PFSK-1 (cell line): Measurements from ENCODE around the gene PLEKHM1.

Source experiments
- FOXP2 ChIP-seq: optimal IDR thresholded peaks from 2 replicates; pipeline ENCODE3; 2011; ENCODE audit warnings: borderline replicate concordance, control low read depth, inconsistent platforms; ENCODE audit not compliant: insufficient read depth; ENCODE audit errors: extremely low read length, extremely low read depth
- POLR2AphosphoS5 ChIP-seq: IDR thresholded peaks from 2 replicates; pipeline ENCODE4 v1.6.1; 2012; ENCODE audit warnings: low read depth, mild to moderate bottlenecking, control low read depth, low read length, moderate library complexity
- SIN3A ChIP-seq: IDR thresholded peaks from 2 replicates; pipeline ENCODE4 v1.6.1; 2012; ENCODE audit warnings: mild to moderate bottlenecking, low read length, moderate library complexity, borderline replicate concordance; ENCODE audit not compliant: insufficient read depth
- TAF1 ChIP-seq: IDR thresholded peaks from 2 replicates; pipeline ENCODE4 v1.6.1; 2012; ENCODE audit warnings: low read length, control low read depth, borderline replicate concordance; ENCODE audit not compliant: insufficient read depth
- TF ChIP-seq, protein P1 (sequence below), 2 experiments: IDR thresholded peaks; 2 replicates each; pipeline versions ENCODE4 v1.6.1 to v1.8.0; 2011 to 2012; ENCODE audit warnings: low read depth in 2 of 2, low read length in 2 of 2, control low read depth in 1 of 2, inconsistent platforms in 1 of 2, mild to moderate bottlenecking in 1 of 2, moderate library complexity in 1 of 2; ENCODE audit not compliant: insufficient read depth in 1 of 2

Gene PLEKHM1

DNA sequence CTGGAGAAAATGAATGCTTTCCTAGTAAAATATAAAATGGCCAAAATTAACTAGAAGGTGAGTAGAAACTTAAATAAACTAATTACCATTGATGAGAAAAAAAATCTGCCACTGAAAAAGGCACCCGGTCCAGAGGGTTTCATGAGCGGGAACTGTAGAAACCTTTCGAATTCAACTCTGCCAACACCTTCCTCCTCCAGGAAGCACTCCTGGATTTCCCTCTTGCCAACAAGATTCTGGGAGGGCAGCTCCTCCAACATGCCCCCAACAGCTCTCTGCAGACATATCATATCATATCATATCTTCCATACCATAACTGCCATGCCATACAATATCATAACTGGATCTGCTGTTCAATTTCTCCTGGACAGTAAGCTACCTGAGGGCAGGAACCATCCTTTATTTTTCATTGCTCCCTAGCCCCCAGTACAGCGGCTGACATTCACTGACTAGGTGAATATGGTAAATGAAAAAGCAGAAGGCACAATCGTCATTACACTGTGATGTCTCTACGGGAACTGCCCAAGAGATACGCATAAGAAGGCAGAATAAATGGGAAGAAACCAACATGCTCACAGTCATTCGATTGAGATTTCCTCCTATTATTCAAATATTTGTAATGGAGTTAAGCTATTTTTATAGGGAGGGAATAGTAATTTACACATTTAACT, 67.1 kb downstream of the PLEKHM1 start:
- no peak for TF ChIP-seq FOXP2
- TF ChIP-seq TAF1 = no peak

GRCh38 chr17:45414990-45415881, 75.3 kb downstream of the PLEKHM1 start:
- TF ChIP-seq TAF1 = no peak
- no peak for TF ChIP-seq POLR2AphosphoS5
- TF ChIP-seq, protein P1, sequence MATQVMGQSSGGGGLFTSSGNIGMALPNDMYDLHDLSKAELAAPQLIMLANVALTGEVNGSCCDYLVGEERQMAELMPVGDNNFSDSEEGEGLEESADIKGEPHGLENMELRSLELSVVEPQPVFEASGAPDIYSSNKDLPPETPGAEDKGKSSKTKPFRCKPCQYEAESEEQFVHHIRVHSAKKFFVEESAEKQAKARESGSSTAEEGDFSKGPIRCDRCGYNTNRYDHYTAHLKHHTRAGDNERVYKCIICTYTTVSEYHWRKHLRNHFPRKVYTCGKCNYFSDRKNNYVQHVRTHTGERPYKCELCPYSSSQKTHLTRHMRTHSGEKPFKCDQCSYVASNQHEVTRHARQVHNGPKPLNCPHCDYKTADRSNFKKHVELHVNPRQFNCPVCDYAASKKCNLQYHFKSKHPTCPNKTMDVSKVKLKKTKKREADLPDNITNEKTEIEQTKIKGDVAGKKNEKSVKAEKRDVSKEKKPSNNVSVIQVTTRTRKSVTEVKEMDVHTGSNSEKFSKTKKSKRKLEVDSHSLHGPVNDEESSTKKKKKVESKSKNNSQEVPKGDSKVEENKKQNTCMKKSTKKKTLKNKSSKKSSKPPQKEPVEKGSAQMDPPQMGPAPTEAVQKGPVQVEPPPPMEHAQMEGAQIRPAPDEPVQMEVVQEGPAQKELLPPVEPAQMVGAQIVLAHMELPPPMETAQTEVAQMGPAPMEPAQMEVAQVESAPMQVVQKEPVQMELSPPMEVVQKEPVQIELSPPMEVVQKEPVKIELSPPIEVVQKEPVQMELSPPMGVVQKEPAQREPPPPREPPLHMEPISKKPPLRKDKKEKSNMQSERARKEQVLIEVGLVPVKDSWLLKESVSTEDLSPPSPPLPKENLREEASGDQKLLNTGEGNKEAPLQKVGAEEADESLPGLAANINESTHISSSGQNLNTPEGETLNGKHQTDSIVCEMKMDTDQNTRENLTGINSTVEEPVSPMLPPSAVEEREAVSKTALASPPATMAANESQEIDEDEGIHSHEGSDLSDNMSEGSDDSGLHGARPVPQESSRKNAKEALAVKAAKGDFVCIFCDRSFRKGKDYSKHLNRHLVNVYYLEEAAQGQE (IDR thresholded peaks at IDR 0.05; ENCODE audit: insufficient read depth in 1 of 2, low read depth in 2 of 2, low read length in 2 of 2) = no peak
- no peak for TF ChIP-seq FOXP2
- TF ChIP-seq SIN3A = no peak

- no peak for TF ChIP-seq POLR2AphosphoS5
- no peak for TF ChIP-seq TAF1
- no peak for TF ChIP-seq SIN3A
- no peak for TF ChIP-seq FOXP2
- TF ChIP-seq, protein P1 (IDR thresholded peaks at IDR 0.05; ENCODE audit: insufficient read depth in 1 of 2, low read depth in 2 of 2, low read length in 2 of 2) = no peak
These were observed 77.0 kb downstream of the PLEKHM1 start for GRCh38 chr17:45413498-45413923.

DNA sequence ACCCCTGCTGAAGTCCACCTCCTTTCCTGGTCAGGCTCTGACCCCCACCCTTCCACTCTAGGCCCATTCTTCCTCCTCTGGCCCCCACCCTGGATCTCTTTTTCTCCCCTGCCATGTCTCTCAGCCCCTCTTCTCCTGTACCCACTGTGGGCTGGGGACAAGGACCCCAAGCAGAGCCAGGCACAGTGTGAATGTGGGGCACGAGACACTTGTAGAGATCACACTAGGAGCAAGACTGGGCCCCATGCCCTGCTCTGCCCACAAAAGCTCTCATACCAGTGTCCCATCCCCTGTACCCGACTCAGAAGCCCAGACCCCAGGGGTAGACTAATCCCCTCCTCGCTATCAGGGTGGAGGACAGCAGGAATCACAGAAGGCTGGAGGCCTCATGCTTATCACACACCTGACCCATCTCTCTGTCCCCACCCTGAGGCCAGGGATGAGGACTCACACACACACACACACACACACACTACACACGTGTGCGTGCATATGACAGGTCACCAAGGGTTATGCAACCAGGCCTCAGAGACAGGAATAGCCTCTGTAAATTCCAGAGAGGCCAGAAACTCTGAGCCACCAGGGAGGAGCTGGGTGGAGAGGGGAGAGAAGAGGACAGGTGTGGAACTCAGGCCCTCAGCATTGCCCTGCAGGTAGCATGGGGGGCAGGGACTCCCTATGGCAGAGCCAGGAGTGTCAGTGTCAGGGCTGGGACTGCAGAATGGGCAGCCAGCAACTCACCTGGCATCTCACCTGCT, 79.0 kb downstream of the PLEKHM1 start:
- TF ChIP-seq SIN3A = no peak

DNA sequence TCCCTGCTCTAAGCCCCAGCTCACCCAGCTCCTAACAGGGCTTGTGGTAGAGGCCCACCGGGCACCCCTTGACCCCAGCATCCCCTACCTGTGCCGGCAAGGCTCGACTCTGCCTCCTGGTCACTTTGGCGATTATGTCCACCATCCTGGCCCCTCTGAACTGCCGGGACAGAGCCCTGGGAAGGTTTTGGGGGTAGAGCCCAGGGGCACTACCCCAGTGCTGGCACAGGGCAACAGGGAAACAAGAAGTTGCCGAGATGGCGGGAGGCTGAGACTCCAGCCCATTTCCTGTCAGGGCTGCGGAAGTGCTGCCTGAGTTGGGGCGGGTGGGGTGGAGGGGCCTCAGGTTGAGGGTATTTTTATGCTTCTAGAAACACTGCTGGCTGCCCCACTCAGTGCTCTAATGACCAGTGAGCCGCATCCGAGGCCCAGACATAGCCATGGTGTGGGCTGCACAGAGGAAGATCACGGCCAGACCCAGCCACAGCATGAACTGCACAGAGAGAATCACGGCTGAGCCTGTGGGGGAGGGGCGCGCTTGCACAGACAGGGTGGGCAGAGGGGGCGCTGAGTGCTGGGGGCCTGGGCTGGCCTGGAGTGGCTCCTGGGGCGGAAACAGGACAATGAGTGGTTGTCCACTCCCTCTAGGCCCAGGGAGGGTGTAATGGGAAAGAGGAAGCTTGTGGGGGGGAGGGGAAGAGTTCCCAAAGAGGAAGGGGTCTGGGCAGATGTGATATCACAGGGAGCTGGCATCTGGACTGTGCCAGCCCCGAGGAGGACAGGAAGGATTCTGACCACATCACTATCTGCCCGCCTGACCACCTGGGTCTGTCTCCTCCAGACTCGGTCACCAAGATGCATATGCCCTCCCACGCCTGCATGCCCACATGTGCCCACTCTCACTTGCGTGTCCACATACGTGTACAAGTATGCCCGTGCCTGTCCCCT, 80.1 kb downstream of the PLEKHM1 start:
- TF ChIP-seq SIN3A = no peak
- TF ChIP-seq, protein P1 (IDR thresholded peaks at IDR 0.05; ENCODE audit: insufficient read depth in 1 of 2, low read depth in 2 of 2, low read length in 2 of 2) = no peak
- no peak for TF ChIP-seq POLR2AphosphoS5
- TF ChIP-seq FOXP2 = no peak
